Natural killer cell (primary cell): ENCODE measurements around the gene TWIST1. TPM values are rescaled to one million over a fixed set of nuclear protein-coding genes. Genes with fewer than 3 reads are reported as not detected.

ENCODE experiments used
- ATAC-seq, 3 donors: fragments of 150-1000 bp in 2 of 3; fragments of 200-7000 bp in 1 of 3; cut with Tn5 transposase; 1 replicate in 1 of 3; 2 replicates in 2 of 3; pipeline ENCODE4 v1.10.0; 2021; ENCODE audit warnings: mild to moderate bottlenecking in 2 of 3, moderate library complexity in 2 of 3
- DNase-seq, 2 donors: peaks; one replicate each; pipeline versions ENCODE4 v3.0.0 to v3.0.0-alpha.2; 2013 to 2021; ENCODE audit warnings: mixed read lengths in 1 of 2
- H3K27ac ChIP-seq: one replicate; pipeline ENCODE4 v1.5.1; 2013; ENCODE audit warnings: mild to moderate bottlenecking, low read length
- H3K27me3 ChIP-seq: one replicate; pipeline ENCODE4 v1.6.1; 2013; ENCODE audit warnings: low read length; ENCODE audit not compliant: control insufficient read depth, insufficient read depth
- H3K36me3 ChIP-seq: one replicate; pipeline ENCODE4 v1.6.1; 2013; ENCODE audit warnings: low read length; ENCODE audit not compliant: control insufficient read depth, insufficient read depth
- H3K4me1 ChIP-seq: one replicate; pipeline ENCODE4 v1.6.1; 2013; ENCODE audit warnings: low read length; ENCODE audit not compliant: control insufficient read depth, insufficient read depth
- H3K4me3 ChIP-seq: one replicate; pipeline ENCODE4 v1.5.1; 2013; ENCODE audit warnings: low read length
- H3K9me3 ChIP-seq: one replicate; pipeline ENCODE4 v1.6.1; 2013; ENCODE audit warnings: low read length; ENCODE audit not compliant: control insufficient read depth, insufficient read depth
- H3K27ac Mint-ChIP-seq, 2 donors: one replicate each; pipeline ENCODE4 v1.8.0; 2022; ENCODE audit warnings: mild to moderate bottlenecking in 2 of 2, mixed read lengths in 2 of 2, moderate library complexity in 1 of 2
- H3K27me3 Mint-ChIP-seq, 2 donors: one replicate each; pipeline ENCODE4 v1.8.0; 2022; ENCODE audit warnings: low read depth in 2 of 2, mixed read lengths in 2 of 2
- H3K36me3 Mint-ChIP-seq: one replicate; pipeline ENCODE4 v1.8.0; 2022; ENCODE audit warnings: mixed read lengths
- H3K4me1 Mint-ChIP-seq, 2 donors: one replicate each; pipeline ENCODE4 v1.8.0; 2022; ENCODE audit warnings: mixed read lengths in 2 of 2
- H3K4me3 Mint-ChIP-seq: one replicate; pipeline ENCODE4 v1.8.0; 2022; ENCODE audit warnings: mild to moderate bottlenecking, moderate library complexity, mixed read lengths
- H3K9me3 Mint-ChIP-seq, 2 donors: one replicate each; pipeline ENCODE4 v1.8.0; 2022; ENCODE audit warnings: mixed read lengths in 2 of 2
- CTCF ChIP-seq: fragments of 200-600 bp; IDR thresholded peaks from one replicate; pipeline ENCODE4 v1.8.0; 2022; ENCODE audit warnings: antibody characterized with exemption
- WGBS: methylation state at CpG from one replicate; pipeline ENCODE4 v1.1.7; 2013; ENCODE audit warnings: missing lambda C conversion rate; ENCODE audit not compliant: insufficient coverage; 5-methylcytosine and 5-hydroxymethylcytosine counted together
- intact Hi-C: fragments of 100-400 bp; cut with micrococcal nuclease; formaldehyde crosslinking; loops from one replicate; pipeline ENCODE4 v1.14.2; 2022
- total RNA-seq, 4 donors: library from RNA; stranded (reverse); fragments of 120-200 nt in 1 of 4; gene quantifications; one replicate each; pipeline versions ENCODE4 v1.2.3 to v1.2.4, GENCODE V29; 2013 to 2022

The TWIST1 gene
- total RNA-seq, 3 donors from 2014 or later (not counting 1 experiment from before 2014, with no cell fraction given): not detected

- peaks cover 71% of the 10 kb centered on the region for H3K27me3 ChIP-seq
- peaks cover 55 to 57% of the 10 kb centered on the region in 2 donors for H3K27me3 Mint-ChIP-seq
Observed at GRCh38 chr7:19114551-19114855, 2.9 kb downstream of the TWIST1 start.

GRCh38 chr7:19113855-19114550 lies 3.4 kb downstream of the TWIST1 start:
- Histone ChIP-seq H3K4me1 (peaks cover 24% of the 10 kb centered on the region), H3K36me3 (no peaks in the 10 kb centered on the region), H3K9me3 (no peaks in the 10 kb centered on the region), H3K27ac (no peak overlapping the region), H3K4me3 (no peak overlapping the region), H3K27me3 (peaks cover 72% of the 10 kb centered on the region)
- intact Hi-C loops: no loop called here
- peaks cover 57 to 60% of the 10 kb centered on the region in 2 donors for H3K27me3 Mint-ChIP-seq
- no peak overlapping the region for H3K27ac Mint-ChIP-seq
- peaks cover 6% of the 10 kb centered on the region for H3K36me3 Mint-ChIP-seq
- TF ChIP-seq CTCF: no peak
- peaks cover 0 to 5% of the 10 kb centered on the region in 2 donors for H3K4me1 Mint-ChIP-seq
- no peak for DNase-seq
- H3K4me3 Mint-ChIP-seq: no peak overlapping the region
- WGBS: 0% methylated on average over 1 of the region's 3 CpGs
- peaks cover 0 to 2% of the 10 kb centered on the region in 2 donors for H3K9me3 Mint-ChIP-seq
- ATAC-seq: no peak

More at GRCh38 chr7:19114551-19114855, 2.9 kb downstream of the TWIST1 start:
- ATAC-seq: no peak
- WGBS: no CpG with 5 or more reads among the region's 2 CpGs
- no peak overlapping the region for H3K27ac ChIP-seq
- intact Hi-C loops: no loop called here
- peaks cover 25% of the 10 kb centered on the region for H3K4me1 ChIP-seq
- H3K36me3 ChIP-seq: no peaks in the 10 kb centered on the region
- H3K27ac Mint-ChIP-seq: no peak overlapping the region
- peaks cover 0 to 5% of the 10 kb centered on the region in 2 donors for H3K4me1 Mint-ChIP-seq
- H3K4me3 Mint-ChIP-seq: no peak overlapping the region
- no peak for TF ChIP-seq CTCF
- peaks cover 1% of the 10 kb centered on the region for H3K36me3 Mint-ChIP-seq
- no peak overlapping the region for H3K4me3 ChIP-seq
- H3K9me3 Mint-ChIP-seq: peaks cover 0 to 2% of the 10 kb centered on the region in 2 donors
- no peak for DNase-seq
- no peaks in the 10 kb centered on the region for H3K9me3 ChIP-seq

- Histone ChIP-seq H3K36me3 (no peaks in the 10 kb centered on the region), H3K9me3 (no peaks in the 10 kb centered on the region), H3K4me1 (peaks cover 18% of the 10 kb centered on the region), H3K27ac (no peak overlapping the region), H3K27me3 (peaks cover 70% of the 10 kb centered on the region), H3K4me3 (no peak overlapping the region)
- H3K36me3 Mint-ChIP-seq: peaks cover 11% of the 10 kb centered on the region
- no peak overlapping the region for H3K4me3 Mint-ChIP-seq
- H3K4me1 Mint-ChIP-seq: peaks cover 0 to 5% of the 10 kb centered on the region in 2 donors
- no peak for TF ChIP-seq CTCF
- peaks cover 0 to 2% of the 10 kb centered on the region in 2 donors for H3K9me3 Mint-ChIP-seq
- intact Hi-C loops: no loop called here
- peaks cover 59 to 71% of the 10 kb centered on the region in 2 donors for H3K27me3 Mint-ChIP-seq
- no peak for ATAC-seq
- WGBS: no CpG with 5 or more reads among the region's 4 CpGs
- H3K27ac Mint-ChIP-seq: no peak overlapping the region
- DNase-seq: no peak
Observed at GRCh38 chr7:19113002-19113350, 4.5 kb downstream of the TWIST1 start.
